Subcutaneous adipose tissue (tissue), 4 donors: ENCODE results near the gene LYVE1. TPM values are rescaled to one million over a fixed set of nuclear protein-coding genes. Genes with fewer than 3 reads are reported as not detected.

Experiments used
- CTCF ChIP-seq: fragments of 450-650 bp; IDR thresholded peaks from one replicate; pipeline ENCODE4 v1.5.1; 2016; ENCODE audit warnings: low read depth, mild to moderate bottlenecking, control low read depth, antibody characterized with exemption, moderate library complexity
- total RNA-seq, 4 donors: library from RNA; depleted of rRNA; stranded (reverse); fragments of >200 nt; gene quantifications; one replicate each; pipeline ENCODE4 v1.1.0, GENCODE V29; 2016

The LYVE1 gene
- total RNA-seq, 4 donors from 2014 or later: 110 to 428 (median 207) TPM

DNA sequence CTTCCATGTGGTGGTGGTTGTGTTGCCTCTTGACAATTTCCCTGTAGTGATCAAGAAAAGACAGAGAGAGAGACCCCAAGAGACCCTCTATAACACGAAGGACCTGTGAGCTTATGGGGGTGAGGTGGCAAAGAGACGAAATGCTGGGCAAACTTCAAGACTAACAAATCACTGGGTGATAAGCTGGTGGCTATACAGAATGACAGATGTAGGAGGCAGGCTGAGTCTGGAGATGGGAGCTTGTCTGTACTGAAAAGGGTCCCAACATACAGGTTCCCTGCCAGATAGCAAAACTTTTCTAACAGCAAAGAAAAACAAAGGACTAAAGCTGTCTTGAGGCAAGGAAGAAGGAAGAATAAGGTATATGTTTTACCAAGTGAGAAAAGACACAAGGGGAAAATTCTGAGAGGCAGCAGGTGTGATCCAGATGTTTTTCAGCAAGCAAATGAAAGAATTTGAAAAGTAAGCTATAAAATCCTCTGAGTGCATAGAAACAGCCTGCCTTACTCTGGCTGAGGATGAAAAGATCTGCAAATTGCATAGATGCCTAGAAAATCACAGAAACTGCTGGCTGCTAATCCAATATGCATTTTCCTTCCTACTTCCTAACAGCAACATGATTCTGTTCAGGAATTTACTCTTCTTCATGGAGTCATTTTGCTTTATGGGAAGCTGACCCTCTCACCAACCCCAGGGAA, 21.9 kb upstream of the LYVE1 start:
- TF ChIP-seq CTCF: no peak

GRCh38 chr11:10588904-10589303, 20.4 kb upstream of the LYVE1 start:
- TF ChIP-seq CTCF: no peak

DNA sequence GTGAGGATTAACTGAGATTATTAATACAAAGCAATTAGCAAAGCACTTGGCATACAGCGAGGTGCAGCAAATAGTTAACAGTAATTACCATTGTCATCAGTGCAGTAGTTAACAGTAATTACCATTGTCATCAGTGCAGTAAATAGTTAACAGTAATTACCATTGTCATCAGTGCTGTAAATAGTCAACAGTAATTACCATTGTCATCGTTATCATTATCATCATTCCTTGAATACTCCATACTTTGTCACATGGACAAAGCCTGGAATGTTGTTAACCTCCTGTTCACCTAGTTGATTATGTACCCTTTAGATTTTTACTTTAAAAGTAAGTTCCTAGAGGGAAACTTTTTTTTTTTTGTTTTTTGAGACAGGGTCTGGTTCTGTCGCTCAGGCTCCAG, 19.5 kb upstream of the LYVE1 start:
- TF ChIP-seq CTCF: no peak

DNA sequence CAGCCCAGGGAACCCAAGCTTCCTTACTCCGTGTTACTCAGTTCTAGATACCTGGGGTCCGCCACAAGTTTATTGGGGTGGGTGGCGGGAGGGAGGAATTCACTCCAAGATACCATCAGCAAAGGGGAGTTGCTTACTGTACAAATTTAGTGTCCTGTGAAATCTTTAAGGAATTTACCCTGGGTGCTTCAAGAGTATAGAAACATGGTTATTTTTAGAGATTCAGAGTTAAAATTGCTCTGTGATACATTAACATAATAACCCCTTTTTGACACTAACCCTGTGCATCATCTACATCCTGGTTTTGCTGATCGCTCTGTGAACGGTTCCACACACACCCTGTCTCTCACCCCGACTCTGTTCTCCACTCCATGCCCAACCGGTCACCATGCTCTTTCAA, 18.9 kb upstream of the LYVE1 start:
- no peak for TF ChIP-seq CTCF

DNA sequence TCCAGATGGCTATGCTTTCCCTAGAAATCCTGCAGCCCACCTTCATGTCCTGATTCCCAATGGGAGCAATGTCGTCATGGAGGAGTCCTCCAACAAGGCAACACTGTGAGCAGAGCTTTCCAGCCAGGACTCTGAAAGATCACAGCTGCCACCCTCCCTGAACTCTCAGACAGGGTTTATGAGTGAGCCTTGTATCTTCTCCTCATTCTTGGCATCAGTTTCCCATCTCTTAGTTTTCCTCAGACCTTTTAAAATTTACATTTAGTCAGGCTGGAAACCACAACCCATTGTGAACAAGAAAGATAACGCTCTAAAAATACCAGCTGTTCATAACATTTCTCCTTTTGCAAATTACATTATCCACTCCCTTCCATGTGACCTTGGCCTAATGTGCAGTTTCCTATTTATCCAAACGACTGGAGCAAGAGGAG, 15.6 kb upstream of the LYVE1 start:
- no peak for TF ChIP-seq CTCF

DNA sequence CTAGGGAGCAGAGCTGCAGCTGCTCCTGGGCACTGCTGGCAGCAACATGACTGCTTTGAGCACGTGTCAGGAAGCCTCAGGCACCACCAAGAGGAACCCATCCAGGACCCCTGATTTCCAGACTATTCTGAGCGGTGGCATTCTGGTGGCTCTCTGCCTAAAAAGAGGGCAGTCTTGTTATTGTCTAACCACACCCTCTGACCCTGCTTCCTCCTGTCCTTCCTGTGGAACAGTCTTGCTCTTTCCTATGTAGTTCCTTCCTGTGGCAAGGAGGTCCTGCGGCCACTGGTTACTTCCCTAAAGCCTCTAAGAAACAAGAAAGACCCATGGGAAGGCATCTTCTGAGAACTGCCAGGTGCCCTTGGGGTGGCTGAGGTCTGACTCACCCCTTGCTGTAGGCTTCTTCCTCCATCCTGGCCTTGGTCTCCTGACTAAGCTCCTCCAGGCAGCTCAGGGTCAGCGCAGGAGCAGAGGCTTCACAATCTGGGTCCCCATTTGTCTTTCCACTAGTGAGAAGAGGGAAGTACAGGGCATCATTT, 13.1 kb upstream of the LYVE1 start:
- TF ChIP-seq CTCF: no peak

- no peak for TF ChIP-seq CTCF
Observed at GRCh38 chr11:10580623-10581022, 12.2 kb upstream of the LYVE1 start.
